Sigmoid colon (tissue), 7 donors: Measurements from ENCODE around the gene MAML3. TPM values are rescaled to one million over a fixed set of nuclear protein-coding genes. Genes with fewer than 3 reads are reported as not detected.

Experiments used
- DNase-seq: peaks from one replicate; pipeline ENCODE4 v3.0.0-alpha.2; 2019
- H3K27ac ChIP-seq, 4 donors: fragments of 200-600 bp; sonication (generic); one replicate each; pipeline ENCODE4 v1.5.1; 2016 to 2019; ENCODE audit warnings: mild to moderate bottlenecking in 1 of 4
- H3K27me3 ChIP-seq, 3 donors: fragments of 200-600 bp; sonication (generic); one replicate each; pipeline ENCODE4 v1.5.1; 2019; ENCODE audit warnings: mild to moderate bottlenecking in 1 of 3
- H3K36me3 ChIP-seq, 4 donors: fragments of 200-600 bp; sonication (generic); one replicate each; pipeline ENCODE4 v1.5.1; 2016 to 2019
- H3K4me1 ChIP-seq, 4 donors: fragments of 200-600 bp; sonication (generic); one replicate each; pipeline ENCODE4 v1.5.1; 2017 to 2019
- H3K4me3 ChIP-seq, 4 donors: fragments of 200-600 bp; sonication (generic); one replicate each; pipeline ENCODE4 v1.5.1; 2017 to 2019; ENCODE audit warnings: mild to moderate bottlenecking in 2 of 4, moderate library complexity in 1 of 4
- H3K9me3 ChIP-seq, 4 donors: fragments of 200-600 bp in 3 of 4; sonication (generic) in 3 of 4; one replicate each; pipeline versions ENCODE4 v1.5.1 to v1.6.1; 2013 to 2019
- EP300 ChIP-seq, 4 donors: sonication (generic); formaldehyde crosslinking; IDR thresholded peaks; one replicate each; pipeline ENCODE4 v1.6.1; 2017; ENCODE audit warnings: antibody characterized with exemption in 4 of 4
- POLR2A ChIP-seq, 2 donors: fragments of 450-650 bp; IDR thresholded peaks; one replicate each; pipeline ENCODE4 v1.6.1; 2016; ENCODE audit warnings: antibody characterized with exemption in 2 of 2, mild to moderate bottlenecking in 2 of 2, moderate library complexity in 2 of 2
- POLR2AphosphoS5 ChIP-seq, 4 donors: sonication (generic); formaldehyde crosslinking; IDR thresholded peaks; one replicate each; pipeline ENCODE4 v1.6.1; 2017; ENCODE audit warnings: antibody characterized with exemption in 4 of 4
- WGBS, 2 donors: extraction: QIAGEN DNeasy Blood & Tissue Kit; methylation state at CpG; one replicate each; pipeline ENCODE4 v1.1.7; 2013; 5-methylcytosine and 5-hydroxymethylcytosine counted together
- intact Hi-C: fragments of 100-400 bp; cut with DNase I; formaldehyde crosslinking; loops from one replicate; pipeline ENCODE4 v1.15.1; 2023
- polyA plus RNA-seq, 3 donors: library from polyadenylated mRNA; stranded (reverse); fragments of 200-250 nt; gene quantifications; one replicate each; pipeline ENCODE4 v1.2.3, GENCODE V29; 2013
- total RNA-seq, 4 donors: library from RNA; depleted of rRNA; stranded (reverse); fragments of >200 nt; gene quantifications; one replicate each; pipeline ENCODE4 v1.1.0, GENCODE V29; 2016
- TF ChIP-seq, protein P1 (sequence below), 4 experiments: fragments of 450-650 bp in 3 of 4; fragments of 200-600 bp in 1 of 4; IDR thresholded peaks; one replicate each; pipeline ENCODE4 v1.5.1; 2016 to 2019; ENCODE audit warnings: antibody characterized with exemption in 4 of 4, mild to moderate bottlenecking in 3 of 4, moderate library complexity in 2 of 4
- donor health status: healthy with polysubstance abuse.
- donor health status: Bipolar disorder and iron deficiency.
- donor health status: healthy.

The MAML3 gene
- total and polyA plus RNA-seq, 7 donors = 3.5 to 16.3 (median 5.4) TPM

DNA sequence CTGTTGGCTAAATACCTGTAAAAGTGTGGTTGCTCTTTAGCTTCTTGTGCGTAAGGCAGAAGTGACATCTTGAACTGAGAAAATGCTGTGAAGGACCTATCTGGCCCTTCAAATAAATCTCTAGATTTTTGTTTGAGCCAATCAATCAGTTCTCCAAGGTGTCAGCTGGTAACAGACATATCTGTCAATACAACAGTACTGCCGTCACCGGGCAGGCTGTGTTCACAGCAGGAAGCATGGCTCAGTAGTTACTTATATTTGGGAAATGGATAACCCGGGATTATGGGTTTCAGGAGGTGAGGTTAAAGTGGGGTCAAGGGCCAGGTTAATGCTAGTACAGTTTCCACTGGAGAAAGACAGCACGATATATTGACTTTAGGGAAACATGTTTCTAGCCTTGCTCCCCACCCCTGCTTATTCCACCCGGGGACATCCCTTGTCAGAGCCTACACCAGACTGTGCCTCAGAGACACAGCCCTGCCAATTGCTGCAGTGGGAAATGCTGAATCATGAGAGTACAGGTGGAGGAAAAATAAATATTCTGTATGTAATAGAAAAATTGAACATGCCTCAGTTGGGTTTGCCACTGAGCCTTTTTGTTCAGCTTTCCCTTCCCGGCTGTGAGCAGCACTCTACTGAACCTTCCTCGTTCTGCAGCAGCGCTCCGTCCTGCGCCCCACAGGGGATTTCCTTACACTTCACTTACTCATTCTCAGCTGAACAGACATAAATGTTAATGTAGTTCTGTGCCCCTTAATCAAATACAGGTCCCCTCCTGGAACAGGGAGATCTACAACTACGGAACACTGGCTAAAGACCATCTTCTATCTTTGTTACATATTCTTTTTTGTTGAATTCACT, 367.3 kb downstream of the MAML3 start:
- WGBS, 2 donors = 79 to 88% methylated on average over 12 of the region's 12 CpGs
- no peaks in the 10 kb centered on the region for H3K36me3 ChIP-seq
- no peak for DNase-seq
- no peak for TF ChIP-seq EP300 (IDR thresholded peaks at IDR 0.05)
- TF ChIP-seq, protein P1, sequence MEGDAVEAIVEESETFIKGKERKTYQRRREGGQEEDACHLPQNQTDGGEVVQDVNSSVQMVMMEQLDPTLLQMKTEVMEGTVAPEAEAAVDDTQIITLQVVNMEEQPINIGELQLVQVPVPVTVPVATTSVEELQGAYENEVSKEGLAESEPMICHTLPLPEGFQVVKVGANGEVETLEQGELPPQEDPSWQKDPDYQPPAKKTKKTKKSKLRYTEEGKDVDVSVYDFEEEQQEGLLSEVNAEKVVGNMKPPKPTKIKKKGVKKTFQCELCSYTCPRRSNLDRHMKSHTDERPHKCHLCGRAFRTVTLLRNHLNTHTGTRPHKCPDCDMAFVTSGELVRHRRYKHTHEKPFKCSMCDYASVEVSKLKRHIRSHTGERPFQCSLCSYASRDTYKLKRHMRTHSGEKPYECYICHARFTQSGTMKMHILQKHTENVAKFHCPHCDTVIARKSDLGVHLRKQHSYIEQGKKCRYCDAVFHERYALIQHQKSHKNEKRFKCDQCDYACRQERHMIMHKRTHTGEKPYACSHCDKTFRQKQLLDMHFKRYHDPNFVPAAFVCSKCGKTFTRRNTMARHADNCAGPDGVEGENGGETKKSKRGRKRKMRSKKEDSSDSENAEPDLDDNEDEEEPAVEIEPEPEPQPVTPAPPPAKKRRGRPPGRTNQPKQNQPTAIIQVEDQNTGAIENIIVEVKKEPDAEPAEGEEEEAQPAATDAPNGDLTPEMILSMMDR (IDR thresholded peaks at IDR 0.05) = no peak
- no peaks in the 10 kb centered on the region for H3K4me1 ChIP-seq
- intact Hi-C loops = no loop called here
- H3K27me3 ChIP-seq = no peaks in the 10 kb centered on the region
- H3K27ac ChIP-seq = no peak overlapping the region
- H3K9me3 ChIP-seq = no peaks in the 10 kb centered on the region
- H3K4me3 ChIP-seq = no peak overlapping the region

DNA sequence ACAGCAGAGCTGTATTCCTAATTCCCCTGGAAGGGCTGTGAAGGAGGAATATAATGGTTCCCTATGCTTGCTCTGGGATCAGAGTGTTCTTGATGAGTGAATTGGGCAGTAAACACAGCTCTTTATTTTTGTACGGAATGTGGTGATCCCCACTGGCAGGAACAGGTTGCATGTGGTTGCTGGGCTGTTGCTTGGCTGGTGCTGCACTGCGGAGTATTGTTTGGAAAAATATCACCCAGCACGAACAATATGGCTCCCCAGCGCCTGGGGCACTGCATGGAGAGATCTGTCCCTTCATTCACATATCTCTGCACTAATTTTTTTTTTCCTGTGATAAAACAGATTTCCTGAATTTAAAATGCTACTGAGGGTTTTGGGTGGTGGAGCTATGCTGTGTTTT, 368.6 kb downstream of the MAML3 start:
- no peak for TF ChIP-seq POLR2A (IDR thresholded peaks at IDR 0.05)
- no peak for TF ChIP-seq POLR2AphosphoS5 (IDR thresholded peaks at IDR 0.05)
- TF ChIP-seq, protein P1 (IDR thresholded peaks at IDR 0.05) = no peak
- no peak for TF ChIP-seq EP300 (IDR thresholded peaks at IDR 0.05)
- Histone ChIP-seq H3K27ac (peak overlapping the region in 1 of 4 donors; percentile 50), H3K36me3 (no peaks in the 10 kb centered on the region), H3K27me3 (no peaks in the 10 kb centered on the region), H3K4me1 (no peaks in the 10 kb centered on the region), H3K9me3 (no peaks in the 10 kb centered on the region), H3K4me3 (no peak overlapping the region)
- WGBS, 2 donors = 97 to 98% methylated on average over 4 of the region's 4 CpGs
- intact Hi-C loops = no loop called here
- no peak for DNase-seq

DNA sequence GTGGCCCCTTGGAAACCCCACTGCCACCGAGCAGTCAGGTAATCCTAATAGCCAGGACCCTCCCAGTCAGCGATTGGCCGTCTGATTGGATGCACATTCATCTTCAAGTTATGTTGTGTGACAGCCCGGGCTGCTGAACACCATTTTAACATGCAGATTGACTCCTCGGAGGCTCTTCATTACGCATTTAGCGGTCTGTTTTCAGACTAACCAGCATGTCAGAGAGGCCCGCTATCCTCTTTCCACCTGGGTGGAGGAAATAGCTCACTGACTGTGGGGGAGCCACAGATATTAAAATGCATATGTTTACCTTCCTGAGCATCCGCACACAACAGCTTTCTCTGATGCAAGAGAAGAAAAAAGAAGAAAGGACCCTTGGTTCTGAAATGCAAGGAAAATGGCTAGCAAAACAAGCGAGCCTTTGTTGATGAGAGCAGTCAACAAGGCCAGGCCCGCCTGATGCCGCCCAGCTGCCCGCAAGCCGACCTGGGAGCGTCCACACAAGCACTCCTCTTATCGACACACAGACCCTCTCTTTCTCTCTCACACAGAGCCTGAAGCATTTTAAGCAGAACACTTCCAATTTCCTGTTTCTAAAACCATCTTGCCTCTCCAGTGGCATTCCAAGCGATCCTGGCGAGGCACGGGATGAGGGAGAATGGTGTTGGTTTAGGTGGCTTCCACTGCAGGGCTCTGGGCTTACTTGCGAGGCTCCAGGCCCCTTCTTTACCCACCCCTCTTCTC, 370.1 kb downstream of the MAML3 start:
- peak overlapping the region in 3 of 4 donors; percentile 4 to 50 (median 44) for H3K27ac ChIP-seq
- TF ChIP-seq POLR2AphosphoS5 (IDR thresholded peaks at IDR 0.05) = peak in 2 of 4 donors; percentile 35 to 47
- TF ChIP-seq, protein P1 (IDR thresholded peaks at IDR 0.05) = no peak
- H3K9me3 ChIP-seq = no peaks in the 10 kb centered on the region
- peak; percentile 67 for DNase-seq
- no peak overlapping the region for H3K4me3 ChIP-seq
- no peaks in the 10 kb centered on the region for H3K4me1 ChIP-seq
- H3K36me3 ChIP-seq = no peaks in the 10 kb centered on the region
- intact Hi-C loops = no loop called here
- WGBS, 2 donors = 86 to 90% methylated on average over 20 of the region's 20 CpGs
- no peaks in the 10 kb centered on the region for H3K27me3 ChIP-seq

DNA sequence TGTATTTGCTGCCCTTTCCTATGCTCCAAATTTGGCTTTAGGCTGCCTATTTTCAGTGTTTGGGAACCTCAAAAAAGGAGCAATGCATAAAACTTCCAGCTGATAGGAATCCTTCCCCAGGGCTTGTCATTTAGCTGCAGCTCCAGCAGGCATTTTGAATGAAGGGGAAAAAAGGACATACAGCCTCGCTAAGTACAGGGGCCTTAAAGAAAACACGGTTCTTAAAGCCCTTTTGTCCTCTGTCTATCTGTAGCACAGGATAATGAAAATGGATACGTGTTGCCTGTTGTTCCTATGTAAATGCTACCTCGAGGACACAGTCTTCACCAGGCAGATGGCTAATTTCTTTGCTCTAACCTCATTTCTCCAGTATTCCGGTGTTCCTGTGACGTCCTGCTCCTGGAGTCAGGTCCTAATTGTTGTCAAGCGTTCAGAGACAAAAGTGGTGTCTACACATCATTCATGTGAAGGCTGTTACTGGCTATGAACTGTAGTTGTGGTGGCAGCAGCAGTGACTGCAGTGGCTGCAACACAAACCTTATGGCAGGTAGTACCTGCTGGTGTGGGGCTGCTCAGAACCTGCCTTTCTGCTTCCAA, 371.0 kb downstream of the MAML3 start:
- peak overlapping the region in 1 of 4 donors; percentile 3 for H3K27ac ChIP-seq
- no peak for DNase-seq
- WGBS, 2 donors = 83 to 87% methylated on average over 7 of the region's 7 CpGs
- TF ChIP-seq POLR2A (IDR thresholded peaks at IDR 0.05) (no peak), EP300 (IDR thresholded peaks at IDR 0.05) (no peak), POLR2AphosphoS5 (IDR thresholded peaks at IDR 0.05) (no peak)
- TF ChIP-seq, protein P1 (IDR thresholded peaks at IDR 0.05) = no peak
- H3K4me1 ChIP-seq = no peaks in the 10 kb centered on the region
- intact Hi-C loops = no loop called here
- H3K36me3 ChIP-seq = no peaks in the 10 kb centered on the region
- no peaks in the 10 kb centered on the region for H3K9me3 ChIP-seq
- no peak overlapping the region for H3K4me3 ChIP-seq
- H3K27me3 ChIP-seq = no peaks in the 10 kb centered on the region
